Bronchial epithelial cell (primary cell): Measurements from ENCODE around the gene ADGRV1. TPM values are rescaled to one million over a fixed set of nuclear protein-coding genes. Genes with fewer than 3 reads are reported as not detected.

Experiments used
- DNase-seq: peaks from one replicate; pipeline ENCODE4 v3.0.0-alpha.2; 2010; ENCODE audit warnings: low read depth
- FAIRE-seq: peaks from 2 replicates; lab custom pipeline; 2011; peaks lifted over from hg19 to GRCh38; lab: Jason Lieb, UNC
- H3K27me3 ChIP-seq: 2 replicates; pipeline ENCODE4 v1.5.1; 2011; ENCODE audit warnings: low read length; ENCODE audit not compliant: control insufficient read depth, insufficient read depth
- H3K36me3 ChIP-seq: 2 replicates; pipeline ENCODE4 v1.5.1; 2011; ENCODE audit warnings: low read length; ENCODE audit not compliant: control insufficient read depth, insufficient read depth
- H3K4me3 ChIP-seq: 2 replicates; pipeline ENCODE4 v1.5.1; 2011; ENCODE audit warnings: mild to moderate bottlenecking, low read depth, low read length, control low read depth
- CTCF ChIP-seq: IDR thresholded peaks from 2 replicates; pipeline ENCODE4 v1.5.1; 2011; ENCODE audit warnings: mild to moderate bottlenecking, moderate library complexity, low read length, control low read depth, inconsistent platforms; ENCODE audit not compliant: insufficient read depth, severe bottlenecking
- total RNA-seq: library from RNA; depleted of rRNA; stranded (reverse); fragments of >200 nt; gene quantifications from 2 replicates; pipeline ENCODE4 v1.2.1, GENCODE V29; 2014

Gene ADGRV1
- total RNA-seq = 1.6 and 3.3 TPM in 2 replicates

GRCh38 chr5:90558344-90559192 is at the start of gene ADGRV1:
TSS of gene ADGRV1 (plus strand) at chr5:90558797. CDS start at chr5:90558896, 99 bp downstream.
- H3K4me3 ChIP-seq = peak within 1 kb of the TSS; percentile 47
- H3K36me3 ChIP-seq = no peaks in the 10 kb centered on the region
- peaks cover 6% of the 10 kb centered on the region for H3K27me3 ChIP-seq
- DNase-seq (peak; percentile 87), FAIRE-seq (no peak)
- TF ChIP-seq CTCF = no peak

GRCh38 chr5:90510438-90510837 is 48.2 kb upstream of the ADGRV1 start:
- no peak for TF ChIP-seq CTCF
- no peaks in the 10 kb centered on the region for H3K27me3 ChIP-seq
- FAIRE-seq (no peak), DNase-seq (no peak)
- no peak overlapping the region for H3K4me3 ChIP-seq
- no peaks in the 10 kb centered on the region for H3K36me3 ChIP-seq

- Histone ChIP-seq H3K36me3 (no peaks in the 10 kb centered on the region), H3K4me3 (no peak overlapping the region), H3K27me3 (no peaks in the 10 kb centered on the region)
- TF ChIP-seq CTCF = no peak
- DNase-seq = no peak
- no peak for FAIRE-seq
These were observed 44.1 kb upstream of the ADGRV1 start for GRCh38 chr5:90514520-90514919.

- Histone ChIP-seq H3K27me3 (no peaks in the 10 kb centered on the region), H3K36me3 (peaks cover 5% of the 10 kb centered on the region), H3K4me3 (no peak overlapping the region)
- TF ChIP-seq CTCF = no peak
- FAIRE-seq (no peak), DNase-seq (peak; percentile 71)
These were observed 39.9 kb upstream of the ADGRV1 start for GRCh38 chr5:90518661-90519060.

- H3K27me3 ChIP-seq = no peaks in the 10 kb centered on the region
- no peak overlapping the region for H3K4me3 ChIP-seq
- FAIRE-seq = no peak
- peaks cover 5% of the 10 kb centered on the region for H3K36me3 ChIP-seq
- TF ChIP-seq CTCF = no peak
- peak; percentile 40 for DNase-seq
These were observed 39.5 kb upstream of the ADGRV1 start for GRCh38 chr5:90519081-90519480.
